Subcutaneous adipose tissue (tissue), 4 donors: ENCODE results near the gene TBX2. TPM values are rescaled to one million over a fixed set of nuclear protein-coding genes. Genes with fewer than 3 reads are reported as not detected.

Source experiments
- total RNA-seq, 4 donors: library from RNA; depleted of rRNA; stranded (reverse); fragments of >200 nt; gene quantifications; one replicate each; pipeline ENCODE4 v1.1.0, GENCODE V29; 2016
- TF ChIP-seq, protein P1 (sequence below): fragments of 450-650 bp; IDR thresholded peaks from one replicate; pipeline ENCODE4 v1.5.1; 2016; ENCODE audit warnings: low read depth, mild to moderate bottlenecking, control low read depth, antibody characterized with exemption, moderate library complexity

Gene TBX2
- total RNA-seq, 4 donors from 2014 or later: 2.5 to 16.2 (median 4.1) TPM

DNA sequence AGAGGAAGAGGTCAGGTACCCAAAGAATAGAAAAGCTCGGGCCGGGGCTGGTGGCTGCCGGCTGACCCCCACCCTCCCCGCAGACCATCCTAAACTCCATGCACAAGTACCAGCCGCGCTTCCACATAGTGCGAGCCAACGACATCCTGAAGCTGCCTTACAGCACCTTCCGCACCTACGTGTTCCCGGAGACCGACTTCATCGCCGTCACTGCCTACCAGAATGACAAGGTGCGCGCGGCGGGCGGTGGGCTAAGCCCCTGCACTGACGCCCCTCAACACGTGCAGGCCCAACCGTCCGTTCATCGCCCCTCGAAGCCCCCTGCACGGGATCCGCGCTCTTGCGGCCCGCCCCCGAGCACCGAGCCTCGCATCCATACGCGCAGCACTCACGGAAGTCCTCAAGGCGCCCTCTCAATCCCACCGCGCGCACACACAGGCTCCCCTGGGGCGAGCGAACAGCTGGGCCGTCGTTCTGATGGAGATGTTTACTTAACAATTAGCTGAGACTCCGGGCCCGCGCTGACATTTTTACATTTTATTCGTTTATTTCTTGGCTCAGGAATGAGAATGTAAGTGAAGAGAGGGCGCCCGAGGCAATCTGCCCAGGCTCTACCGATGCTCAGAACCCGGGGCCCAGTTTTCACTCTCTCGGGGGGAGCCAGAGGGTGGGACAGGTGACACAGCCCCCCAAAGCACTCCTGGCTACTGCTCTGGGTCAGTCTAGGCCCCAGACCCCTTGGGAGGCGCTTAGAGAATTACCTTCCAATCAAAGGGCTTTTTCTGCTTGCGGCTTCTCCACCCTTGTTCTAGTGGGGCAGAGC lies 3.5 kb downstream of the TBX2 start:
- TF ChIP-seq, protein P1, sequence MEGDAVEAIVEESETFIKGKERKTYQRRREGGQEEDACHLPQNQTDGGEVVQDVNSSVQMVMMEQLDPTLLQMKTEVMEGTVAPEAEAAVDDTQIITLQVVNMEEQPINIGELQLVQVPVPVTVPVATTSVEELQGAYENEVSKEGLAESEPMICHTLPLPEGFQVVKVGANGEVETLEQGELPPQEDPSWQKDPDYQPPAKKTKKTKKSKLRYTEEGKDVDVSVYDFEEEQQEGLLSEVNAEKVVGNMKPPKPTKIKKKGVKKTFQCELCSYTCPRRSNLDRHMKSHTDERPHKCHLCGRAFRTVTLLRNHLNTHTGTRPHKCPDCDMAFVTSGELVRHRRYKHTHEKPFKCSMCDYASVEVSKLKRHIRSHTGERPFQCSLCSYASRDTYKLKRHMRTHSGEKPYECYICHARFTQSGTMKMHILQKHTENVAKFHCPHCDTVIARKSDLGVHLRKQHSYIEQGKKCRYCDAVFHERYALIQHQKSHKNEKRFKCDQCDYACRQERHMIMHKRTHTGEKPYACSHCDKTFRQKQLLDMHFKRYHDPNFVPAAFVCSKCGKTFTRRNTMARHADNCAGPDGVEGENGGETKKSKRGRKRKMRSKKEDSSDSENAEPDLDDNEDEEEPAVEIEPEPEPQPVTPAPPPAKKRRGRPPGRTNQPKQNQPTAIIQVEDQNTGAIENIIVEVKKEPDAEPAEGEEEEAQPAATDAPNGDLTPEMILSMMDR: peak; percentile 73

DNA sequence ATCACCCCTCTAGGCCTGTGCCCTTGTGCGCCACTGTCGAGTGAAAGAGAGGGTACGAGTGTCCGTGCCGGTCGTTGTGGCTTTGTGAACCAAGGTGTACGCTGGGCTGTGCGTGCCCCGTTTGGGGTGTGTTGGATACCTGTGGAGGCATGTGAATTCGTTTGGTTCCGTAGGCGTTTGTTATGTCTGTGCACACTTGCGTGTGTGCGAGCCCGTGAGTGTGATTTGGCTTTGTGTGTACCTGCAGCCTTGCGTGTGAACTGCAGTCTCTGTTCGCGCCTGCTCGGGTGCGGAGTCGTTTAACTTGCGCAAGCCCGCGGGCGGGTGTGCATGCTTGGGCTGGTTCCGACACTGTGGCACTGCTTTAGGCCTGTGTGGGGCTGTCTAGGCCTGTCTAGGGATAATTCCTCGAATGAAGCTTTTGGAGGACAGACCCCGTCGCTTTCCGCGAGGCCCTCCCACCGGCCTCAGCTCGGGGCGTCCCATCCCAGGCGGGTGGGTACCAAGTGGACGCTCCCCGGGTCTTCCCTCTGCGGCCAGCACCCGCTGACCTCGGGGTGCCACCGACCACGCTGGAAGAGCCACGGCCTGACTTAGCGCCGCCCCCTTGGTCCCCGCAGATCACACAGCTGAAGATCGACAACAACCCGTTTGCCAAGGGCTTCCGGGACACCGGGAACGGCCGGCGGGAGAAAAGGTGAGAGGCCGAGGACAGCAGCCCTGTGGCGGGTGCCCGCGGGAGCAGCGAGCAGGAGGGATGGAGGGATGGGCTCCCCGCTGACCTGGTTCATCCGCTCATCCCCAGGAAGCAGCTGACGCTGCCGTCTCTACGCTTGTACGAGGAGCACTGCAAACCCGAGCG lies 4.4 kb downstream of the TBX2 start:
- TF ChIP-seq, protein P1: no peak

DNA sequence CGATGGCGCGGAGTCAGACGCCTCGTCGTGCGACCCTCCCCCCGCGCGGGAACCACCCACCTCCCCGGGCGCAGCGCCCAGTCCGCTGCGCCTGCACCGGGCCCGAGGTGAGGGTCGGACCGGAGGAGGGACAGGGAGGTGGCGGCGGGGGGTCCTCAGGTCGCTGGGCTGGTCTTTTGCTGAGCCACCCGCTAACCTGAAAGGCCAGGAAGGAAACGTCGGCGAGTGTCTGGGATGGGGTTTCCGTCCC lies 4.9 kb downstream of the TBX2 start:
- TF ChIP-seq, protein P1: no peak

DNA sequence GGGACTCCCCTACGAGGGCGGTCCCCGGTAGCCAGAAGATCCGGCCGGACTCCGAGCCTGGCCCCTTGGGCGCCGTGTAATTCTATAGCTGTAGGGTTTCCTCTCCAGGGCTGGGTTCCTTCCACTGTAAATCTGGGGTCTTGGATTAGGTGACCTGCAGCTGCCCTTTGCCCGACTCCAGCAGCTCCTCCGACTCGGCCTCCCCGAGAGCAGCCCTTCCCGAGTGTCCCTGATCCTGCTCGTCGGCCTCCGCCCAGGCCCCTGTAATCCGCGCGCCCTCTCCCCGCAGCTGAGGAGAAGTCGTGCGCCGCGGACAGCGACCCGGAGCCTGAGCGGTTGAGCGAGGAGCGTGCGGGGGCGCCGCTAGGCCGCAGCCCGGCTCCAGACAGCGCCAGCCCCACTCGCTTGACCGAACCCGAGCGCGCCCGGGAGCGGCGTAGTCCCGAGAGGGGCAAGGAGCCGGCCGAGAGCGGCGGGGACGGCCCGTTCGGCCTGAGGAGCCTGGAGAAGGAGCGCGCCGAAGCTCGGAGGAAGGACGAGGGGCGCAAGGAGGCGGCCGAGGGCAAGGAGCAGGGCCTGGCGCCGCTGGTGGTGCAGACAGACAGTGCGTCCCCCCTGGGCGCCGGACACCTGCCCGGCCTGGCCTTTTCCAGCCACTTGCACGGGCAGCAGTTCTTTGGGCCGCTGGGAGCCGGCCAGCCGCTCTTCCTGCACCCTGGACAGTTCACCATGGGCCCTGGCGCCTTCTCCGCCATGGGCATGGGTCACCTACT lies 5.5 kb downstream of the TBX2 start:
- TF ChIP-seq, protein P1: no peak

DNA sequence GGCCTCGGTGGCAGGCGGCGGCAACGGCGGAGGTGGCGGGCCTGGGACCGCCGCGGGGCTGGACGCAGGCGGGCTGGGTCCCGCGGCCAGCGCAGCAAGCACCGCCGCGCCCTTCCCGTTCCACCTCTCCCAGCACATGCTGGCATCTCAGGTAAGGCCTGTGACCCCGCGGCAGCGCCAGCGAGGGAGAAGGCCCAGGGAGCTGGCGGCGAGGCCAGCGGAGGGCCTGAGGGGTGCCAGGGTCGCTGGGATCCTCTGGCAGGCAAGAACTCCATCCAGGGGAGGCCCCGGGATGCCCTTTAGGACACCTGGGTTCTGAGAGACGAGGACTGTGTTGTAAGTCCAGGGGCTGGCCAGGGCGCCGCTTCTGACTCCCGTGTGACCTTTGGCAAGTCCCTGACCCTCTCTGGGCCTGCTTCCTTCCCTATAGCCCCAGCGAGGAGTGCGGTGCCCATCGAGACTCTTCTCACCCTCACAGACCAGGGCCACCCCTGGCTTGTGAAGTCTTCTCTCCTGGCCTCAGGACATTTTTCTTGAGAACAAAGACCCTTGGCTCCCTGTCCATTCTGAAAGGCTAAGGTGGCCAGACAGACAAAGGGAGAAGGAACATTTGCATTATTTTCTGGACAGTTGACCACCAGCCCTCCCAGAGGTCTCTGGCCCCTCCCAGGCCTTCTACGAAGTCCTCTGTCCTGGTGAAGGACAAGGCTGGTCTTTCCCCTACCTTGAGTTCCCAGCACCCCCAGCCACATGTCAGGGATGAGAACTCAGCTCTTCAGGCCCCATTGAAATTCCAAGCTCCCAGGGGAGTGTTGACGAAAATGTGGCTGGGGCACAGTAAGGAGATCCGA lies 6.3 kb downstream of the TBX2 start:
- TF ChIP-seq, protein P1: peak; percentile 84

DNA sequence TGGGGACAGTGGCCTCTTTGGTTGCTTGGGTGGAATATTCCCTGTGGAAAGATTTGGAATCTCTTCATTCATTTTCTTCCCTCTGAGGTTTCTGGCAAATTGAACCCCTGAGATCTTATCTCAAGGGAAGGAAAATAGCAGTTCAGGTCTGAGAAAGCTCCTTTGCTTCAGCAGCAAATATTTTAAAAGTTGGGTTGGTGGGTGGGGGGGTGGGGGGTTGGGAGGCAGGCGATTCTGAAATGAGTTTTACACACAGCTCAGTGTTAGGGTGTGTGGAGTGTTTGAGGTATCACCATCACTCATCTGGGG lies 6.8 kb downstream of the TBX2 start:
- TF ChIP-seq, protein P1: no peak
